ENCODE measurements around the gene G3BP1.

The G3BP1 gene

GRCh38 chr5:151735646-151736045, 36.1 kb upstream of the G3BP1 start:
- H3K27ac ChIP-seq (replicated peaks) = no peak overlapping the region
- H3K27me3 ChIP-seq (ENCODE audit: insufficient read depth, poor library complexity, severe bottlenecking) = no peaks in the 10 kb centered on the region
- TF ChIP-seq POLR2AphosphoS5 (IDR thresholded peaks at IDR 0.05; ENCODE audit: low read depth) (no peak), GABPA (IDR thresholded peaks at IDR 0.05; ENCODE audit: low read depth) (no peak), REST (IDR thresholded peaks at IDR 0.05; ENCODE audit: insufficient replicate concordance, low read depth) (no peak), SPI1 (IDR thresholded peaks at IDR 0.05; ENCODE audit: borderline replicate concordance, low read depth) (no peak), CTCF (IDR thresholded peaks at IDR 0.05; ENCODE audit: insufficient read depth, low read length) (no peak)
- H3K4me3 ChIP-seq (replicated peaks; ENCODE audit: insufficient read depth, low read length) = no peak overlapping the region
- no peak for DNase-seq (ENCODE audit: low read depth in 1 of 2, low spot score in 1 of 2)

- Histone ChIP-seq H3K4me3 (replicated peaks; ENCODE audit: insufficient read depth, low read length) (no peak overlapping the region), H3K27ac (replicated peaks) (no peak overlapping the region), H3K27me3 (ENCODE audit: insufficient read depth, poor library complexity, severe bottlenecking) (no peaks in the 10 kb centered on the region)
- no peak for TF ChIP-seq REST (IDR thresholded peaks at IDR 0.05; ENCODE audit: insufficient replicate concordance, low read depth)
- no peak for TF ChIP-seq CTCF (IDR thresholded peaks at IDR 0.05; ENCODE audit: insufficient read depth, low read length)
- no peak for TF ChIP-seq GABPA (IDR thresholded peaks at IDR 0.05; ENCODE audit: low read depth)
- TF ChIP-seq SPI1 (IDR thresholded peaks at IDR 0.05; ENCODE audit: borderline replicate concordance, low read depth) = no peak
- TF ChIP-seq POLR2AphosphoS5 (IDR thresholded peaks at IDR 0.05; ENCODE audit: low read depth) = no peak
- no peak for DNase-seq (ENCODE audit: low read depth in 1 of 2, low spot score in 1 of 2)
These were observed 34.3 kb upstream of the G3BP1 start for GRCh38 chr5:151737431-151737830.

GRCh38 chr5:151738125-151738848, 33.5 kb upstream of the G3BP1 start:
- no peaks in the 10 kb centered on the region for H3K27me3 ChIP-seq (ENCODE audit: insufficient read depth, poor library complexity, severe bottlenecking)
- H3K27ac ChIP-seq (replicated peaks) = no peak overlapping the region
- DNase-seq (ENCODE audit: low read depth in 1 of 2, low spot score in 1 of 2) = no peak
- TF ChIP-seq CTCF (IDR thresholded peaks at IDR 0.05; ENCODE audit: insufficient read depth, low read length) (no peak), REST (IDR thresholded peaks at IDR 0.05; ENCODE audit: insufficient replicate concordance, low read depth) (no peak), GABPA (IDR thresholded peaks at IDR 0.05; ENCODE audit: low read depth) (no peak)
- no peak overlapping the region for H3K4me3 ChIP-seq (replicated peaks; ENCODE audit: insufficient read depth, low read length)
